COR-L47 (cell line): Measurements from ENCODE around the gene PSAT1.

Source experiments
- DNase-seq: peaks from one replicate; lab custom pipeline; 2025; lab: John Stamatoyannopoulos, UW

The PSAT1 gene

GRCh38 chr9:78292716-78293497 lies 4.0 kb upstream of the PSAT1 start:
- DNase-seq, result no peak

- DNase-seq, result no peak
Observed at GRCh38 chr9:78294290-78295176, 2.4 kb upstream of the PSAT1 start.

GRCh38 chr9:78295177-78295575 lies 1.7 kb upstream of the PSAT1 start:
- no peak for DNase-seq

- no peak for DNase-seq
Observed at GRCh38 chr9:78295731-78296130, 1.2 kb upstream of the PSAT1 start.

- peak; percentile 52 for DNase-seq
Observed at GRCh38 chr9:78296201-78296892, 578 bp upstream of the PSAT1 start.

GRCh38 chr9:78297672-78297961 lies 692 bp downstream of the PSAT1 start:
- no peak for DNase-seq

GRCh38 chr9:78298046-78298765 lies 1.3 kb downstream of the PSAT1 start:
- no peak for DNase-seq

GRCh38 chr9:78300209-78300608 lies 3.3 kb downstream of the PSAT1 start:
- no peak for DNase-seq

- DNase-seq, result no peak
Observed at GRCh38 chr9:78301466-78301865, 4.5 kb downstream of the PSAT1 start.

GRCh38 chr9:78303377-78304062 lies 6.6 kb downstream of the PSAT1 start:
- no peak for DNase-seq

GRCh38 chr9:78304357-78304756 lies 7.4 kb downstream of the PSAT1 start:
- no peak for DNase-seq

GRCh38 chr9:78306222-78307076 lies 9.5 kb downstream of the PSAT1 start:
- no peak for DNase-seq

- DNase-seq, result no peak
Observed at GRCh38 chr9:78307360-78307759, 10.4 kb downstream of the PSAT1 start.

- DNase-seq, result no peak
Observed at GRCh38 chr9:78309066-78309465, 12.1 kb downstream of the PSAT1 start.

- no peak for DNase-seq
Observed at GRCh38 chr9:78311075-78311474, 14.2 kb downstream of the PSAT1 start.

GRCh38 chr9:78311886-78312524 lies 15.1 kb downstream of the PSAT1 start:
- DNase-seq, result no peak

GRCh38 chr9:78314550-78314949 lies 17.6 kb downstream of the PSAT1 start:
- no peak for DNase-seq

GRCh38 chr9:78314953-78315870 lies 18.3 kb downstream of the PSAT1 start:
- DNase-seq, result no peak
